Breast epithelium (tissue), 3 donors: ENCODE measurements around the gene ABCA13.

Experiments
- POLR2AphosphoS5 ChIP-seq, 3 donors: sonication (generic); formaldehyde crosslinking; IDR thresholded peaks; one replicate each; pipeline ENCODE4 v1.6.1; 2017; ENCODE audit warnings: antibody characterized with exemption in 3 of 3
- TF ChIP-seq, protein P1 (sequence below), 3 donors: fragments of 450-650 bp; IDR thresholded peaks; one replicate each; pipeline ENCODE4 v1.5.1; 2016 to 2017; ENCODE audit warnings: antibody characterized with exemption in 3 of 3, mild to moderate bottlenecking in 3 of 3, moderate library complexity in 3 of 3

DNA sequence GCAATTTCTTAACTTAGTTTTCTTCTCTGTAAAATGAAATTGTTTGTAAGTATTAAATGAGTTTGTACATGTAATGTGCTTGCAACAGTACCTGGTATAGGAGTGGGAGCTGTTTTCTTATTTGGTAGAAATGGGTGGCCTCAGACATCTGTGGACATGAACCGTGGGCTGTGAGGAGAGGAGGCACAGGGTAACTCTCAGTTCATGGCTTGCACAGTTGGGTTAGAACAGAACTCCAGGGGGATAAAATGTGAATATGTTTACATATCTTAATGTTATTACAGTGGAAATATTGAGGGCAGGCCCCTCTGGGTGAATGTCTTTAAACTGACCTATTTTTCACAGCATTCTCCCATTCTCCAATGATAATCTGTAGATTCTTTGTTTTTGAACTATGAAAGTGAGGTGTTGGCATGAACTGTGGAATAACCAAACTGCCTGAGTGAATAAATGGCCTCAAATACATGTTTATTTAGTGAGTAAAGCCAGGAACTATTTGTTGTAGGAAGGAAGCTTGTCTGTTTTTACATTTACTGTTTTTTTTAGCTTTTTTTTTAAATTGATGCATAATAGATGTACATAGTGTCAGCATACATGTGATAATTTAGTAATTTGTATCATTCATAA, 2.6 kb downstream of the ABCA13 start:
- TF ChIP-seq, protein P1, sequence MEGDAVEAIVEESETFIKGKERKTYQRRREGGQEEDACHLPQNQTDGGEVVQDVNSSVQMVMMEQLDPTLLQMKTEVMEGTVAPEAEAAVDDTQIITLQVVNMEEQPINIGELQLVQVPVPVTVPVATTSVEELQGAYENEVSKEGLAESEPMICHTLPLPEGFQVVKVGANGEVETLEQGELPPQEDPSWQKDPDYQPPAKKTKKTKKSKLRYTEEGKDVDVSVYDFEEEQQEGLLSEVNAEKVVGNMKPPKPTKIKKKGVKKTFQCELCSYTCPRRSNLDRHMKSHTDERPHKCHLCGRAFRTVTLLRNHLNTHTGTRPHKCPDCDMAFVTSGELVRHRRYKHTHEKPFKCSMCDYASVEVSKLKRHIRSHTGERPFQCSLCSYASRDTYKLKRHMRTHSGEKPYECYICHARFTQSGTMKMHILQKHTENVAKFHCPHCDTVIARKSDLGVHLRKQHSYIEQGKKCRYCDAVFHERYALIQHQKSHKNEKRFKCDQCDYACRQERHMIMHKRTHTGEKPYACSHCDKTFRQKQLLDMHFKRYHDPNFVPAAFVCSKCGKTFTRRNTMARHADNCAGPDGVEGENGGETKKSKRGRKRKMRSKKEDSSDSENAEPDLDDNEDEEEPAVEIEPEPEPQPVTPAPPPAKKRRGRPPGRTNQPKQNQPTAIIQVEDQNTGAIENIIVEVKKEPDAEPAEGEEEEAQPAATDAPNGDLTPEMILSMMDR (IDR thresholded peaks at IDR 0.05) = no peak
- TF ChIP-seq POLR2AphosphoS5 (IDR thresholded peaks at IDR 0.05) = no peak
